ENCODE data around the gene DDIT4. TPM values are rescaled to one million over a fixed set of nuclear protein-coding genes. Genes with fewer than 3 reads are reported as not detected.
A peak's percentile ranks its signal among the peaks of the same experiment; 100 is the strongest.

Gene DDIT4
- total and polyA plus RNA-seq, 9 of the 15 experiments (the other 6 are each of a cell fraction or from before 2014, with no cell fraction given): 8.2 to 675 (median 159) TPM

DNA sequence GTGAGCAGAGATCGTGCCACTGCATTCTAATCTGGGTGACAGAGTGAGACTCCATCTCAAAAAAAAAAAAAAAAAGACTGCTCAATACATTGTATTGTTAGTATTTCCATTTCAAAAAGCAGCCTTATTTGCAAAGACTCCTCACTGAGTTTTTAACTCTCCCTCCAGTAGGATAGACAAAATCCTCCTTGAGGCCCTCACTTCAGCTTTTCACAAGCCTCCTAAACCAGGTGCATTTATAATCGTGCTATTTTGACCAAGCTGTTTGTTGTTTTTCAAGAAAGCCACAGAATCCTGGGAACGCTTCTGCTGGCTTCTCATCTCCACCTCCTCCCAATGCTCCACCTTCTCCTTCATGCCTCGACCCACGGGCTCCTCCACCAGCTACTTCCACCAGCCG is 6.3 kb upstream of the DDIT4 start:
- intact Hi-C loops (cut with micrococcal nuclease) (no loop called here), in situ Hi-C loops (cut with MboI) (no loop called here)
- no peaks in the 10 kb centered on the region for H3K27me3 ChIP-seq (ENCODE audit: control insufficient read depth in 2 of 2, insufficient read depth in 2 of 2, low read length in 2 of 2)
- no peak for FAIRE-seq
- no peaks in the 10 kb centered on the region for H4K20me1 ChIP-seq (replicated peaks; ENCODE audit: control insufficient read depth, insufficient read depth, low read length)
- peaks cover 25 to 42% of the 10 kb centered on the region in 2 experiments for H3K4me1 ChIP-seq (replicated peaks in 1 of 2; ENCODE audit: control insufficient read depth in 2 of 2, insufficient read depth in 2 of 2, low read length in 2 of 2)
- DNase-seq (ENCODE audit: extremely low read depth in 1 of 4, low spot score in 3 of 4): no peak
- H3K36me3 ChIP-seq (ENCODE audit: control insufficient read depth, insufficient read depth, low read length): no peaks in the 10 kb centered on the region
- ChIA-PET CTCF (ENCODE audit: low intra/inter-chr PET ratio) (no interaction called here), POLR2A (interaction anchor here (2.8 to 15.0 kb wide), 2 partner anchors 8 to 51 kb away, joined by 10 to 277 read pairs; partner anchors contain the start of genes ANAPC16, ASCC1 and DDIT4)
- H3K27ac ChIP-seq (ENCODE audit: extremely low read depth, low read depth, low read length): no peak overlapping the region
- peak overlapping the region in 1 of 2 experiments; percentile 72; a peak in 2 of 4 replicates for H3K9ac ChIP-seq (ENCODE audit: insufficient read depth in 1 of 2, low read depth in 2 of 2, low read length in 2 of 2)
- no peaks in the 10 kb centered on the region for H3K9me1 ChIP-seq (ENCODE audit: control insufficient read depth, insufficient read depth, low read length)
- H3K4me3 ChIP-seq: no peak overlapping the region
- WGBS (ENCODE audit: insufficient coverage, low coverage, missing lambda C conversion rate): 59% methylated on average over 5 of the region's 6 CpGs
- no peaks in the 10 kb centered on the region for H3K79me2 ChIP-seq (ENCODE audit: control insufficient read depth, insufficient read depth, low read length)
- no peak overlapping the region for H3K4me2 ChIP-seq (ENCODE audit: insufficient read depth, low read length)
- BruUV-seq (replicated peaks): no TSS peak
- H3K9me3 ChIP-seq (replicated peaks; ENCODE audit: control insufficient read depth, insufficient read depth, low read depth, low read length): no peaks in the 10 kb centered on the region
- ATAC-seq: no peak
- 0 out of 2 replicates have a peak overlapping the region, but pooled peaks have one; percentile 25 for H2AFZ ChIP-seq (ENCODE audit: low read depth, low read length)
- TF ChIP-seq DACH1 (IDR thresholded peaks at IDR 0.05; ENCODE audit: partially characterized antibody) (no peak), ZNF408 (CRISPR knock-in tag; IDR thresholded peaks at IDR 0.05; ENCODE audit: low read depth) (no peak)
- TF ChIP-seq, protein P1, sequence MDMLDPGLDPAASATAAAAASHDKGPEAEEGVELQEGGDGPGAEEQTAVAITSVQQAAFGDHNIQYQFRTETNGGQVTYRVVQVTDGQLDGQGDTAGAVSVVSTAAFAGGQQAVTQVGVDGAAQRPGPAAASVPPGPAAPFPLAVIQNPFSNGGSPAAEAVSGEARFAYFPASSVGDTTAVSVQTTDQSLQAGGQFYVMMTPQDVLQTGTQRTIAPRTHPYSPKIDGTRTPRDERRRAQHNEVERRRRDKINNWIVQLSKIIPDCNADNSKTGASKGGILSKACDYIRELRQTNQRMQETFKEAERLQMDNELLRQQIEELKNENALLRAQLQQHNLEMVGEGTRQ (CRISPR knock-in tag; IDR thresholded peaks at IDR 0.05): no peak

DNA sequence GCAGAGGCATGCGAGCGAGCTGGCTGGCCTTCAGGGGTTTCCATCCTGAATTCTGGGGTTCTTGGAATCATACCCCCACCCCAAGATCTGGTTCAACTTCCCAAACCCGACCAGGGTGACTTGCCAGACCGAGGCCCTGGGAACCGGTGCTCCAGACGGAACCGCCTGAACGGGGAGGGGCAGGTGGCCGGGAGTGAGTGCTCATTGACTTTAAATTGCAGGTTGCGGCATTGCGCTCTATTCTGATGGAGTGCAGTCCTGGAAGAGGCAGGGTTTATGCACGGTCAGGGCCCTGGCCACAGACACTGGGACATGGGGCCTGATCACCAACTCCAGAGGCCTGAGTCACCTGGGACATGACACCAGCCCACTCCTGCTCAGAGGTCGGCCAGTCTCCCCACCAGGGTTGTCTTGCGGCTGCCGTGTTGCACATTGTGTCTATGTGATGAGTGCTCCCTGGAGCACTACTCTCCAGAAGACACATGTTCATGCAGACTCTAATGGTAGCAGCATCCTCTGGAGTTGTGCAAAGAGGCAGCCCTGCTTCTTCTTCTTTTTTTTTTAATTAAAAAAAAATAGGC is 5.8 kb upstream of the DDIT4 start:
- Histone ChIP-seq H3K4me1 (replicated peaks in 1 of 2; ENCODE audit: control insufficient read depth in 2 of 2, insufficient read depth in 2 of 2, low read length in 2 of 2) (peaks cover 30 to 43% of the 10 kb centered on the region in 2 experiments), H3K9me3 (replicated peaks; ENCODE audit: control insufficient read depth, insufficient read depth, low read depth, low read length) (no peaks in the 10 kb centered on the region), H4K20me1 (replicated peaks; ENCODE audit: control insufficient read depth, insufficient read depth, low read length) (no peaks in the 10 kb centered on the region), H3K79me2 (ENCODE audit: control insufficient read depth, insufficient read depth, low read length) (no peaks in the 10 kb centered on the region), H3K36me3 (ENCODE audit: control insufficient read depth, insufficient read depth, low read length) (no peaks in the 10 kb centered on the region), H3K27me3 (ENCODE audit: control insufficient read depth in 2 of 2, insufficient read depth in 2 of 2, low read length in 2 of 2) (no peaks in the 10 kb centered on the region), H3K9me1 (ENCODE audit: control insufficient read depth, insufficient read depth, low read length) (no peaks in the 10 kb centered on the region), H3K4me2 (ENCODE audit: insufficient read depth, low read length) (no peak overlapping the region), H3K9ac (ENCODE audit: insufficient read depth in 1 of 2, low read depth in 2 of 2, low read length in 2 of 2) (peak overlapping the region in 1 of 2 experiments; percentile 72; a peak in 2 of 4 replicates), H2AFZ (ENCODE audit: low read depth, low read length) (0 out of 2 replicates have a peak overlapping the region, but pooled peaks have one; percentile 25), H3K27ac (ENCODE audit: extremely low read depth, low read depth, low read length) (no peak overlapping the region), H3K4me3 (no peak overlapping the region)
- TF ChIP-seq CBFB (CRISPR knock-in tag; IDR thresholded peaks at IDR 0.05): 0 out of 2 replicates have a peak, but pooled peaks have one; percentile 36
- no peak for TF ChIP-seq ZNF143 (CRISPR knock-in tag; IDR thresholded peaks at IDR 0.05)
- TF ChIP-seq, protein P2, sequence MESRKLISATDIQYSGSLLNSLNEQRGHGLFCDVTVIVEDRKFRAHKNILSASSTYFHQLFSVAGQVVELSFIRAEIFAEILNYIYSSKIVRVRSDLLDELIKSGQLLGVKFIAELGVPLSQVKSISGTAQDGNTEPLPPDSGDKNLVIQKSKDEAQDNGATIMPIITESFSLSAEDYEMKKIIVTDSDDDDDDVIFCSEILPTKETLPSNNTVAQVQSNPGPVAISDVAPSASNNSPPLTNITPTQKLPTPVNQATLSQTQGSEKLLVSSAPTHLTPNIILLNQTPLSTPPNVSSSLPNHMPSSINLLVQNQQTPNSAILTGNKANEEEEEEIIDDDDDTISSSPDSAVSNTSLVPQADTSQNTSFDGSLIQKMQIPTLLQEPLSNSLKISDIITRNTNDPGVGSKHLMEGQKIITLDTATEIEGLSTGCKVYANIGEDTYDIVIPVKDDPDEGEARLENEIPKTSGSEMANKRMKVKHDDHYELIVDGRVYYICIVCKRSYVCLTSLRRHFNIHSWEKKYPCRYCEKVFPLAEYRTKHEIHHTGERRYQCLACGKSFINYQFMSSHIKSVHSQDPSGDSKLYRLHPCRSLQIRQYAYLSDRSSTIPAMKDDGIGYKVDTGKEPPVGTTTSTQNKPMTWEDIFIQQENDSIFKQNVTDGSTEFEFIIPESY (CRISPR knock-in tag; IDR thresholded peaks at IDR 0.05): peak; percentile 81; the same call in 1 of the 2 replicates
- TF ChIP-seq SNIP1 (IDR thresholded peaks at IDR 0.05; ENCODE audit: low read depth): no peak
- TF ChIP-seq ZNF263 (CRISPR knock-in tag; IDR thresholded peaks at IDR 0.05; ENCODE audit: borderline replicate concordance): peak; percentile 96
- no peak for TF ChIP-seq SNRNP70 (optimal IDR thresholded peaks at IDR 0.05; ENCODE audit: low read depth, low read length)
- intact Hi-C loops (cut with micrococcal nuclease): no loop called here
- POLR2A ChIA-PET: interaction anchor here (15.0 kb wide), 1 partner anchor 8 kb away, joined by 277 read pairs; the partner anchor contains the start of gene DDIT4
- ATAC-seq (no peak), FAIRE-seq (no peak), DNase-seq (ENCODE audit: extremely low read depth in 1 of 4, low spot score in 3 of 4) (no peak)
- 83% methylated on average over 15 of the region's 15 CpGs for WGBS (ENCODE audit: insufficient coverage, low coverage, missing lambda C conversion rate)
- CTCF ChIA-PET (ENCODE audit: low intra/inter-chr PET ratio): no interaction called here
- in situ Hi-C loops (cut with MboI): no loop called here
- no TSS peak for BruUV-seq (replicated peaks)
